ENCODE measurements around the gene CMIP. TPM values are rescaled to one million over a fixed set of nuclear protein-coding genes. Genes with fewer than 3 reads are reported as not detected.
A peak's percentile ranks its signal among the peaks of the same experiment; 100 is the strongest.
"Not testable (repeated sequence)": the region's sequence is repeated elsewhere in the genome, so short reads cannot be mapped to it uniquely, and the experiment has no call there.

The CMIP gene
- polyA plus RNA-seq, 3 donors, result 0.85 to 61.9 (median 0.93) TPM

GRCh38 chr16:81522108-81522701 lies 77.6 kb downstream of the CMIP start:
- no peak overlapping the region for H3K4me3 ChIP-seq (replicated peaks in 1 of 3; ENCODE audit: low read depth in 2 of 3, low read length in 3 of 3)
- peaks cover 16 to 45% of the 10 kb centered on the region in 2 donors for H3K36me3 ChIP-seq (replicated peaks in 1 of 2; ENCODE audit: control insufficient read depth in 1 of 2, insufficient read depth in 2 of 2, low read length in 2 of 2)
- Mint-ChIP-seq H3K27me3 (ENCODE audit: low read depth in 3 of 3) (peaks cover 0 to 3% (median 0%) of the 10 kb centered on the region in 3 donors), H3K9me3 (no peaks in the 10 kb centered on the region), H3K4me3 (no peak overlapping the region), H3K36me3 (peaks cover 27 to 49% of the 10 kb centered on the region in 2 donors), H3K4me1 (peaks cover 60% of the 10 kb centered on the region), H3K27ac (peak overlapping the region in 6 of 7 donors; percentile 2 to 60 (median 28))
- H2AFZ ChIP-seq (ENCODE audit: insufficient read depth, low read depth, low read length, poor library complexity, severe bottlenecking), result no peak overlapping the region
- no peak for TF ChIP-seq CTCF (IDR thresholded peaks at IDR 0.05)
- no peak overlapping the region for H3K9ac ChIP-seq (ENCODE audit: insufficient read depth, low read length, poor library complexity, severe bottlenecking)
- 92% methylated on average over 5 of the region's 8 CpGs for WGBS (ENCODE audit: insufficient coverage)
- peaks cover 29 to 42% of the 10 kb centered on the region in 2 donors for H3K4me1 ChIP-seq (ENCODE audit: control insufficient read depth in 1 of 2, insufficient read depth in 2 of 2, low read length in 2 of 2)
- no peak overlapping the region for H3K4me2 ChIP-seq (replicated peaks; ENCODE audit: extremely low read depth, low read length, poor library complexity, severe bottlenecking)
- peak overlapping the region in 1 of 2 donors; percentile 36 for H3K27ac ChIP-seq (ENCODE audit: low read depth in 1 of 2, low read length in 2 of 2)
- peaks cover 97% of the 10 kb centered on the region for H3K79me2 ChIP-seq (ENCODE audit: insufficient read depth, low read length)
- no peak for DNase-seq
- H4K20me1 ChIP-seq (ENCODE audit: insufficient read depth, low read length), result peaks cover 98% of the 10 kb centered on the region
- no peaks in the 10 kb centered on the region for H3K27me3 ChIP-seq (ENCODE audit: control insufficient read depth in 2 of 2, insufficient read depth in 2 of 2, low read length in 2 of 2)
- intact Hi-C loops (cut with micrococcal nuclease), result no loop called here
- H3K9me3 ChIP-seq (replicated peaks in 1 of 2; ENCODE audit: control insufficient read depth in 1 of 2, insufficient read depth in 1 of 2, low read length in 2 of 2), result no peaks in the 10 kb centered on the region

- intact Hi-C loops (cut with micrococcal nuclease), result not testable (repeated sequence)
Measured at GRCh38 chr16:81522851-81523250, 78.2 kb downstream of the CMIP start.

More at GRCh38 chr16:81522851-81523250, 78.2 kb downstream of the CMIP start:
- peaks cover 98% of the 10 kb centered on the region for H4K20me1 ChIP-seq (ENCODE audit: insufficient read depth, low read length)
- H3K36me3 ChIP-seq (replicated peaks in 1 of 2; ENCODE audit: control insufficient read depth in 1 of 2, insufficient read depth in 2 of 2, low read length in 2 of 2), result peaks cover 10 to 39% of the 10 kb centered on the region in 2 donors
- not testable (repeated sequence) for H3K4me2 ChIP-seq (replicated peaks; ENCODE audit: extremely low read depth, low read length, poor library complexity, severe bottlenecking); H3K9me3 ChIP-seq (replicated peaks in 1 of 2; ENCODE audit: control insufficient read depth in 1 of 2, insufficient read depth in 1 of 2, low read length in 2 of 2); DNase-seq; H3K4me3 ChIP-seq (replicated peaks in 1 of 3; ENCODE audit: low read depth in 2 of 3, low read length in 3 of 3); H3K9me3 Mint-ChIP-seq; H2AFZ ChIP-seq (ENCODE audit: insufficient read depth, low read depth, low read length, poor library complexity, severe bottlenecking); H3K27ac ChIP-seq (ENCODE audit: low read depth in 1 of 2, low read length in 2 of 2); H3K27me3 ChIP-seq (ENCODE audit: control insufficient read depth in 2 of 2, insufficient read depth in 2 of 2, low read length in 2 of 2); H3K9ac ChIP-seq (ENCODE audit: insufficient read depth, low read length, poor library complexity, severe bottlenecking); H3K4me3 Mint-ChIP-seq; H3K27me3 Mint-ChIP-seq (ENCODE audit: low read depth in 3 of 3)
- H3K79me2 ChIP-seq (ENCODE audit: insufficient read depth, low read length), result peaks cover 97% of the 10 kb centered on the region
- H3K27ac Mint-ChIP-seq, result peak overlapping the region in 2 of 7 donors; percentile 30 to 60
- peaks cover 63% of the 10 kb centered on the region for H3K4me1 Mint-ChIP-seq
- H3K36me3 Mint-ChIP-seq, result peaks cover 22 to 49% of the 10 kb centered on the region in 2 donors
- peaks cover 29 to 42% of the 10 kb centered on the region in 2 donors for H3K4me1 ChIP-seq (ENCODE audit: control insufficient read depth in 1 of 2, insufficient read depth in 2 of 2, low read length in 2 of 2)
- 100% methylated on average over 4 of the region's 7 CpGs for WGBS (ENCODE audit: insufficient coverage)

Data from CD14-positive monocyte (primary cell).